HepG2 (cell line): ENCODE measurements around the gene SPNS2.

Source experiments
- DNMT1 ChIP-seq: sonication (generic); formaldehyde crosslinking; IDR thresholded peaks from 2 replicates; pipeline ENCODE4 v1.5.1; 2020; ENCODE audit warnings: mild to moderate bottlenecking, missing genetic modification reagents
- GABPB1 ChIP-seq: IDR thresholded peaks from 2 replicates; pipeline ENCODE4 v1.6.1; 2016; ENCODE audit warnings: mild to moderate bottlenecking, missing genetic modification reagents, moderate library complexity, missing compliant biosample characterization
- HCFC1 ChIP-seq: fragments of 150-350 bp; IDR thresholded peaks from 2 replicates; pipeline ENCODE4 v1.6.1; 2014; ENCODE audit warnings: low read depth, low read length
- NR2F2 ChIP-seq: IDR thresholded peaks from 2 replicates; pipeline ENCODE4 v1.6.1; 2012; ENCODE audit warnings: low read depth, inconsistent platforms, borderline replicate concordance
- SALL2 ChIP-seq: sonication (generic); formaldehyde crosslinking; IDR thresholded peaks from 2 replicates; pipeline ENCODE4 v1.8.1; 2023; ENCODE audit warnings: mild to moderate bottlenecking, missing genetic modification reagents, inconsistent platforms
- TCF7L2 ChIP-seq: IDR thresholded peaks from 2 replicates; pipeline ENCODE4 v1.6.1; 2011; ENCODE audit warnings: mild to moderate bottlenecking, low read depth, low read length, moderate library complexity
- ZBTB46 ChIP-seq: sonication (generic); formaldehyde crosslinking; IDR thresholded peaks from 2 replicates; pipeline ENCODE4 v1.4.0; 2020; ENCODE audit warnings: mild to moderate bottlenecking, missing genetic modification reagents, borderline replicate concordance
- ZNF317 ChIP-seq: sonication (generic); formaldehyde crosslinking; IDR thresholded peaks from 2 replicates; pipeline ENCODE4 v1.5.0; 2020; ENCODE audit warnings: mild to moderate bottlenecking, missing genetic modification reagents
- ZNF496 ChIP-seq: sonication (generic); formaldehyde crosslinking; IDR thresholded peaks from 2 replicates; pipeline ENCODE4 v1.8.1; 2023; ENCODE audit warnings: mild to moderate bottlenecking, moderate library complexity, missing genetic modification reagents; ENCODE audit not compliant: insufficient replicate concordance
- ZNF776 ChIP-seq: sonication (generic); formaldehyde crosslinking; IDR thresholded peaks from 2 replicates; pipeline ENCODE4 v1.4.0; 2020; ENCODE audit warnings: mild to moderate bottlenecking, missing genetic modification reagents
- TF ChIP-seq, protein P1 (sequence below): sonication (generic); formaldehyde crosslinking; IDR thresholded peaks from 2 replicates; pipeline ENCODE4 v1.5.0; 2020; ENCODE audit warnings: mild to moderate bottlenecking, missing genetic modification reagents, moderate library complexity
- TF ChIP-seq, protein P2 (sequence below): IDR thresholded peaks from 2 replicates; pipeline ENCODE4 v1.6.1; 2016; ENCODE audit warnings: low read depth, borderline replicate concordance

- TF ChIP-seq GABPB1 (CRISPR knock-in tag) (no peak), ZNF317 (no peak), DNMT1 (no peak), HCFC1 (no peak), ZBTB46 (CRISPR knock-in tag) (no peak), ZNF776 (CRISPR knock-in tag) (no peak), ZNF496 (CRISPR knock-in tag) (no peak), NR2F2 (no peak), TCF7L2 (no peak), SALL2 (CRISPR knock-in tag) (no peak)
- TF ChIP-seq, protein P1, sequence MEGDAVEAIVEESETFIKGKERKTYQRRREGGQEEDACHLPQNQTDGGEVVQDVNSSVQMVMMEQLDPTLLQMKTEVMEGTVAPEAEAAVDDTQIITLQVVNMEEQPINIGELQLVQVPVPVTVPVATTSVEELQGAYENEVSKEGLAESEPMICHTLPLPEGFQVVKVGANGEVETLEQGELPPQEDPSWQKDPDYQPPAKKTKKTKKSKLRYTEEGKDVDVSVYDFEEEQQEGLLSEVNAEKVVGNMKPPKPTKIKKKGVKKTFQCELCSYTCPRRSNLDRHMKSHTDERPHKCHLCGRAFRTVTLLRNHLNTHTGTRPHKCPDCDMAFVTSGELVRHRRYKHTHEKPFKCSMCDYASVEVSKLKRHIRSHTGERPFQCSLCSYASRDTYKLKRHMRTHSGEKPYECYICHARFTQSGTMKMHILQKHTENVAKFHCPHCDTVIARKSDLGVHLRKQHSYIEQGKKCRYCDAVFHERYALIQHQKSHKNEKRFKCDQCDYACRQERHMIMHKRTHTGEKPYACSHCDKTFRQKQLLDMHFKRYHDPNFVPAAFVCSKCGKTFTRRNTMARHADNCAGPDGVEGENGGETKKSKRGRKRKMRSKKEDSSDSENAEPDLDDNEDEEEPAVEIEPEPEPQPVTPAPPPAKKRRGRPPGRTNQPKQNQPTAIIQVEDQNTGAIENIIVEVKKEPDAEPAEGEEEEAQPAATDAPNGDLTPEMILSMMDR = no peak
- TF ChIP-seq, protein P2, sequence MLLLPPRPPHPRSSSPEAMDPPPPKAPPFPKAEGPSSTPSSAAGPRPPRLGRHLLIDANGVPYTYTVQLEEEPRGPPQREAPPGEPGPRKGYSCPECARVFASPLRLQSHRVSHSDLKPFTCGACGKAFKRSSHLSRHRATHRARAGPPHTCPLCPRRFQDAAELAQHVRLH = no peak
Measured at GRCh38 chr17:4584917-4585637, 86.4 kb downstream of the SPNS2 start.
